Stomach (tissue), 19 donors: ENCODE measurements around the gene VCX3A. TPM values are rescaled to one million over a fixed set of nuclear protein-coding genes. Genes with fewer than 3 reads are reported as not detected.
"Not testable (repeated sequence)": the region's sequence is repeated elsewhere in the genome, so short reads cannot be mapped to it uniquely, and the experiment has no call there.

Source experiments
- DNase-seq, 2 donors: peaks; one replicate each; pipeline versions ENCODE4 v3.0.0 to v3.0.0-alpha.2; 2013 to 2019
- H3K27ac ChIP-seq, 5 donors: fragments of 200-600 bp in 4 of 5; sonication (generic) in 4 of 5; one replicate each; pipeline ENCODE4 v1.5.1; 2013 to 2019; ENCODE audit warnings: mild to moderate bottlenecking in 1 of 5, moderate library complexity in 1 of 5
- H3K27me3 ChIP-seq, 3 donors: fragments of 200-600 bp; sonication (generic); one replicate each; pipeline ENCODE4 v1.5.1; 2017 to 2019; ENCODE audit warnings: mixed run types in 1 of 3
- H3K36me3 ChIP-seq, 4 donors: fragments of 200-600 bp; sonication (generic); 1 replicate in 3 of 4; 2 replicates in 1 of 4; pipeline ENCODE4 v1.5.1; 2016 to 2019
- H3K4me1 ChIP-seq, 4 donors: fragments of 200-600 bp; sonication (generic); one replicate each; pipeline ENCODE4 v1.5.1; 2016 to 2019
- H3K4me3 ChIP-seq, 4 donors: fragments of 200-600 bp; sonication (generic) in 3 of 4; one replicate each; pipeline ENCODE4 v1.5.1; 2016 to 2019; ENCODE audit warnings: mild to moderate bottlenecking in 1 of 4
- H3K9me3 ChIP-seq, 4 donors: fragments of 200-600 bp; sonication (generic); one replicate each; pipeline ENCODE4 v1.5.1; 2016 to 2019
- EP300 ChIP-seq: sonication (generic); formaldehyde crosslinking; IDR thresholded peaks from one replicate; pipeline ENCODE4 v1.6.1; 2017; ENCODE audit warnings: antibody characterized with exemption
- POLR2A ChIP-seq, 4 donors: fragments of 450-650 bp; IDR thresholded peaks; one replicate each; pipeline ENCODE4 v1.6.1; 2016; ENCODE audit warnings: antibody characterized with exemption in 4 of 4, control low read depth in 2 of 4, mild to moderate bottlenecking in 1 of 4, moderate library complexity in 1 of 4
- POLR2AphosphoS5 ChIP-seq, 3 donors: sonication (generic); formaldehyde crosslinking; IDR thresholded peaks; one replicate each; pipeline ENCODE4 v1.6.1; 2016; ENCODE audit warnings: antibody characterized with exemption in 3 of 3
- WGBS, 5 donors: extraction: QIAGEN DNeasy Blood & Tissue Kit in 3 of 5; methylation state at CpG; one replicate each; pipeline versions ENCODE4 v1.1.5 to v1.1.7; 2013 to 2018; 5-methylcytosine and 5-hydroxymethylcytosine counted together
- intact Hi-C: fragments of 100-400 bp; cut with DNase I; formaldehyde crosslinking; loops from one replicate; pipeline ENCODE4 v1.15.1; 2023; ENCODE audit warnings: low total_unique reads
- long read RNA-seq, 10 donors: transcript quantifications; one replicate each; lab custom pipeline, GENCODE V29; 2026
- polyA plus RNA-seq, 3 donors: library from polyadenylated mRNA; stranded (reverse); fragments of 200-250 nt; gene quantifications; one replicate each; pipeline ENCODE4 v1.2.3, GENCODE V29; 2013
- total RNA-seq, 5 donors: library from RNA; depleted of rRNA; stranded (reverse); fragments of >200 nt; gene quantifications; one replicate each; pipeline versions ENCODE4 v1.1.0 to v1.2.3, GENCODE V29; 2014 to 2016
- TF ChIP-seq, protein P1 (sequence below), 7 experiments: fragments of 450-650 bp in 4 of 7; fragments of 200-600 bp in 3 of 7; sonication (generic) in 3 of 7; IDR thresholded peaks; one replicate each; pipeline ENCODE4 v1.5.1; 2016 to 2019; ENCODE audit warnings: antibody characterized with exemption in 7 of 7, control low read depth in 2 of 7, mild to moderate bottlenecking in 1 of 7
- donor health status: healthy with polysubstance abuse.
- donor health status: Bipolar disorder and iron deficiency.
- donor health status: healthy.

The VCX3A gene
- total RNA-seq (not detected), polyA plus RNA-seq (1 to 10 TPM in 1 of 3 donors, under 1 TPM in 1, not detected in 1; 0.50 to 2.9 TPM)
- long read RNA-seq, donor 1, result 0 reads
- long read RNA-seq, donor 2, result 0 reads
- long read RNA-seq, donor 3, result 0 reads
- long read RNA-seq, donor 4, result 0 reads
- long read RNA-seq, donor 5, result 0 reads
- long read RNA-seq, donor 6, result 0 reads
- long read RNA-seq, donor 7, result 0 reads
- long read RNA-seq, donor 8, result 0 reads
- long read RNA-seq, donor 9, result 0 reads
- long read RNA-seq, donor 10, result 0 reads

- H3K4me3 ChIP-seq, H3K4me1 ChIP-seq, H3K27me3 ChIP-seq, DNase-seq, H3K36me3 ChIP-seq, intact Hi-C loops, H3K9me3 ChIP-seq, H3K27ac ChIP-seq: not testable (repeated sequence)
- WGBS, 5 donors, result 58 to 100% (median 83%) methylated on average over 1 of the region's 1 CpG
Observed at GRCh38 chrX:6535018-6535417, at the start of gene VCX3A. Gene VCX3A (minus strand): TSS chrX:6535118. CDS start chrX:6534497, 621 bp downstream.

GRCh38 chrX:6574762-6575161 is 39.8 kb upstream of the VCX3A start:
- no peaks in the 10 kb centered on the region for H3K36me3 ChIP-seq
- H3K9me3 ChIP-seq, result no peaks in the 10 kb centered on the region
- no peaks in the 10 kb centered on the region for H3K27me3 ChIP-seq
- TF ChIP-seq POLR2A (IDR thresholded peaks at IDR 0.05) (no peak), POLR2AphosphoS5 (IDR thresholded peaks at IDR 0.05) (no peak), EP300 (no peak)
- TF ChIP-seq, protein P1, sequence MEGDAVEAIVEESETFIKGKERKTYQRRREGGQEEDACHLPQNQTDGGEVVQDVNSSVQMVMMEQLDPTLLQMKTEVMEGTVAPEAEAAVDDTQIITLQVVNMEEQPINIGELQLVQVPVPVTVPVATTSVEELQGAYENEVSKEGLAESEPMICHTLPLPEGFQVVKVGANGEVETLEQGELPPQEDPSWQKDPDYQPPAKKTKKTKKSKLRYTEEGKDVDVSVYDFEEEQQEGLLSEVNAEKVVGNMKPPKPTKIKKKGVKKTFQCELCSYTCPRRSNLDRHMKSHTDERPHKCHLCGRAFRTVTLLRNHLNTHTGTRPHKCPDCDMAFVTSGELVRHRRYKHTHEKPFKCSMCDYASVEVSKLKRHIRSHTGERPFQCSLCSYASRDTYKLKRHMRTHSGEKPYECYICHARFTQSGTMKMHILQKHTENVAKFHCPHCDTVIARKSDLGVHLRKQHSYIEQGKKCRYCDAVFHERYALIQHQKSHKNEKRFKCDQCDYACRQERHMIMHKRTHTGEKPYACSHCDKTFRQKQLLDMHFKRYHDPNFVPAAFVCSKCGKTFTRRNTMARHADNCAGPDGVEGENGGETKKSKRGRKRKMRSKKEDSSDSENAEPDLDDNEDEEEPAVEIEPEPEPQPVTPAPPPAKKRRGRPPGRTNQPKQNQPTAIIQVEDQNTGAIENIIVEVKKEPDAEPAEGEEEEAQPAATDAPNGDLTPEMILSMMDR (IDR thresholded peaks at IDR 0.05), result no peak
- H3K4me3 ChIP-seq, result no peak overlapping the region
- no peak overlapping the region for H3K27ac ChIP-seq
- WGBS, 5 donors, result 66 to 80% (median 75%) methylated on average over 5 of the region's 5 CpGs
- intact Hi-C loops, result no loop called here
- no peak for DNase-seq
- no peaks in the 10 kb centered on the region for H3K4me1 ChIP-seq

DNA sequence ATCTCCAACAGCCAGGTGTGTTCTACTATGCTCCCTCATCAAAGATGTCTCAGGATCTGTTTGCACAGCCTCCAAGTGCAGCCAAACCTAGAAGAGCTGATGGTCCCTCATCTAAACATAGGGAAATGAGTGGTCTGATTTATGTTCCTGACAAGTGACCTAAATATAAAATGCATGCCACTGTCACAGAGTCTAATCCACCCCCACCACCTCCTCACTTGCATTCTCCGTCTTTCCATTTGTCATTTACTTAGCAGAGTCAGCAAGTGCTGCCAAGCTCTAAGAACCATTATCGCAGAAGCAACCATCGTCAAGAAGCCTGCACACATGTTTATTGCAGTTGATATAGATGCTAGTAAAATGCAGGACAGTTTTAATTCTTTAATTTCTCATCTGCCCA is 33.1 kb upstream of the VCX3A start:
- TF ChIP-seq EP300 (no peak), POLR2A (IDR thresholded peaks at IDR 0.05) (no peak), POLR2AphosphoS5 (IDR thresholded peaks at IDR 0.05) (no peak)
- TF ChIP-seq, protein P1 (IDR thresholded peaks at IDR 0.05), result no peak
- DNase-seq, result no peak
- H3K27me3 ChIP-seq, result no peaks in the 10 kb centered on the region
- no peak overlapping the region for H3K27ac ChIP-seq
- H3K9me3 ChIP-seq, result peaks cover 0 to 3% (median 0%) of the 10 kb centered on the region in 4 donors
- no peaks in the 10 kb centered on the region for H3K4me1 ChIP-seq
- 69 to 82% (median 76%) methylated on average over 3 of the region's 3 CpGs for WGBS, 5 donors
- H3K36me3 ChIP-seq, result no peaks in the 10 kb centered on the region
- intact Hi-C loops, result no loop called here
- H3K4me3 ChIP-seq, result no peak overlapping the region

GRCh38 chrX:6558979-6559378 is 24.1 kb upstream of the VCX3A start:
- Histone ChIP-seq H3K27me3 (no peaks in the 10 kb centered on the region), H3K4me1 (no peaks in the 10 kb centered on the region), H3K9me3 (peaks cover 0 to 3% (median 0%) of the 10 kb centered on the region in 4 donors), H3K4me3 (no peak overlapping the region), H3K36me3 (no peaks in the 10 kb centered on the region), H3K27ac (no peak overlapping the region)
- 84 to 99% (median 85%) methylated on average over 5 of the region's 5 CpGs for WGBS, 5 donors
- intact Hi-C loops, result no loop called here
- TF ChIP-seq, protein P1 (IDR thresholded peaks at IDR 0.05), result no peak
- TF ChIP-seq POLR2AphosphoS5 (IDR thresholded peaks at IDR 0.05) (no peak), POLR2A (IDR thresholded peaks at IDR 0.05) (no peak), EP300 (no peak)
- DNase-seq, result no peak

DNA sequence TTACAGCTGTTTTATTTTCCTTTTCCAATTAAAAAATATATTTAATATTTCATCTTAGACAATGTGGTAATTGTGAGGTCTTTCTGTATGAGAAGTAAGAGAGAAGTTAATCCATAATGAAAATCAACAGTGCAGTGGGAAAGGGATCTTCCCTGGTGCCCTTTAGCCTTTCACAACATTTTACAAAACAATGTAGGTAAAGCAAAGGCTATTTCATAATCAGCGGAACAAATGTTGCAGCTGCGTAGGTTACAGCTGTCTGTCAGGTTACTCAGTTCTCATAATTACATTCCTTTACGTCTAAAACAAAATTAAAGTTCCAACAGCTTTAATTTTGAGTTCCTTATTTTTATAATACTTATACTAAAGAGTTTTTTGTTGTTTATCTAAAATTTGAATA is 22.8 kb upstream of the VCX3A start:
- TF ChIP-seq POLR2A (IDR thresholded peaks at IDR 0.05) (no peak), POLR2AphosphoS5 (IDR thresholded peaks at IDR 0.05) (no peak), EP300 (no peak)
- TF ChIP-seq, protein P1 (IDR thresholded peaks at IDR 0.05), result no peak
- intact Hi-C loops, result no loop called here
- H3K27me3 ChIP-seq, result no peaks in the 10 kb centered on the region
- no peaks in the 10 kb centered on the region for H3K4me1 ChIP-seq
- H3K4me3 ChIP-seq, result no peak overlapping the region
- H3K36me3 ChIP-seq, result no peaks in the 10 kb centered on the region
- H3K27ac ChIP-seq, result no peak overlapping the region
- WGBS, 5 donors, result 89 to 95% (median 92%) methylated on average over 3 of the region's 3 CpGs
- no peak for DNase-seq
- no peaks in the 10 kb centered on the region for H3K9me3 ChIP-seq
